ENCODE measurements around the gene UBB.
A peak's percentile ranks its signal among the peaks of the same experiment; 100 is the strongest.

Gene UBB

DNA sequence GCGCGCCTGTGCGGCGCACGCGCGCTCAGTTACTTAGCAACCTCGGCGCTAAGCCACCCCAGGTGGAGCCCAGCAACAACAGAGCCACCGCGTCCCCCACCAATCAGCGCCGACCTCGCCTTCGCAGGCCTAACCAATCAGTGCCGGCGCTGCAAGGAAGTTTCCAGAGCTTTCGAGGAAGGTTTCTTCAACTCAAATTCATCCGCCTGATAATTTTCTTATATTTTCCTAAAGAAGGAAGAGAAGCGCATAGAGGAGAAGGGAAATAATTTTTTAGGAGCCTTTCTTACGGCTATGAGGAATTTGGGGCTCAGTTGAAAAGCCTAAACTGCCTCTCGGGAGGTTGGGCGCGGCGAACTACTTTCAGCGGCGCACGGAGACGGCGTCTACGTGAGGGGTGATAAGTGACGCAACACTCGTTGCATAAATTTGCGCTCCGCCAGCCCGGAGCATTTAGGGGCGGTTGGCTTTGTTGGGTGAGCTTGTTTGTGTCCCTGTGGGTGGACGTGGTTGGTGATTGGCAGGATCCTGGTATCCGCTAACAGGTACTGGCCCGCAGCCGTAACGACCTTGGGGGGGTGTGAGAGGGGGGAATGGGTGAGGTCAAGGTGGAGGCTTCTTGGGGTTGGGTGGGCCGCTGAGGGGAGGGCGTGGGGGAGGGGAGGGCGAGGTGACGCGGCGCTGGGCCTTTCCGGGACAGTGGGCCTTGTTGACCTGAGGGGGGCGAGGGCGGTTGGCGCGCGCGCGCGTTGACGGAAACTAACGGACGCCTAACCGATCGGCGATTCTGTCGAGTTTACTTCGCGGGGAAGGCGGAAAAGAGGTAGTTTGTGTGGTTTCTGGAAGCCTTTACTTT, at the start of gene UBB:
TSS of gene UBB (plus strand) at position 452 of the 856 bp plus-strand sequence. CDS start 817 bp downstream, outside the sequence.
- DNase-seq, result peak; percentile 97

DNA sequence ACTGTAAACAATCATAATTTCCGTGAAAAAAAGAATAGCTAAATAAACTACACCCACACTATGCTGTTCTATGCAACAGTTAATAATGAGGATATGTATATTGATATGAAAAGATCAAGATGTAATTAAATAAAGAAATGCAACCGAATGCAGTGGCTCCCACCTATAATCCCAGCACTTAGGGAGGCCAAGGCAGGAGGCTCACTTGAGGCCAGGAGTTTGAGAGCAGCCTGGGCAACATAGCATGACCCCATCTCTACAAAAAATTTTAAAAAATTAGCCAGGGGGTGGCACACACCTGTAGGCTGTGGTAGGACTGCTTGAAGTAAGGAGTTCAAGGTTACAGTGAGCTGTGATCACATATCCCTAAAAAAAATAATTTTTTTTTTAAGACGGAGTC, 42.5 kb upstream of the UBB start:
- no peak for DNase-seq

DNA sequence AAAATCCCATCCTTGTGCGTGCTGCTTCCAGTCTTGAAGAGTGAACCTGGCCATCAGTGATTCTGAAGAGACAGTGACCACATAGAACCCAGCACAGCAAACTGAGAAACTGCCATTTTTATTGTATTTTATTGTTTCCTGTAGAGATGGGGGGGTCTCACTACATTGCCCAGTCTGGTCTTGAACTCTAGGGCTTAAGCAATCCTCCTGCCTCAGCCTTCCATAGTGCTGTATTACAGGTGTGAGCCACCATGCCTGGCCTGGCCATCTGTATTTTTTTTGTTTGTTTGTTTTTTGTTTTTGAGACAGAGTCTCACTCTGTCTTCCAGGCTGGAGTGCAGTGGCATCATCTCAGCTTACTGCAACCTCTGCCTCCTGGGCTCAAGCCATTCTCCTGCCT, 41.5 kb upstream of the UBB start:
- DNase-seq, result no peak

GRCh38 chr17:16339959-16340358, 40.9 kb upstream of the UBB start:
- DNase-seq, result no peak

- no peak for DNase-seq
Observed at GRCh38 chr17:16342979-16343378, 37.9 kb upstream of the UBB start.

- DNase-seq, result no peak
Observed at GRCh38 chr17:16343569-16343968, 37.3 kb upstream of the UBB start.

DNA sequence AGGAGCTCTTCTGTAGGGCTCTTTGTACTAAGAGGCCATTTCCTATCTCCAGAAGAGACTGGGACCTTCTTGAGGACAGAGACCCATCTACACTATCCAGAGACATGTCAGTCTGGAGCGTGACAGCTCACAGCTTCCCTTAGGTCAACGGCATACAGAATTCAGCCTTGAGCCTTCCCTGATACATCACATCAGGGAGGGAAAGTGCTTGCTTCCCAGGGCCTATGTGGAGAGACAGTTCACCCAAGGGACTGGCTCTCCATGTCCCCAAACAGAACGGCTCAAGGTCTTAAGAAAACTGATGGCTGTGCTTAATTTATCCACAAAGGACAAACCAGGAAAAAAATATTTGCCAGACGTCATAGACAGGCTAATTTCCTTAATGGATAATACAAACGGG, 35.3 kb upstream of the UBB start:
- no peak for DNase-seq

DNA sequence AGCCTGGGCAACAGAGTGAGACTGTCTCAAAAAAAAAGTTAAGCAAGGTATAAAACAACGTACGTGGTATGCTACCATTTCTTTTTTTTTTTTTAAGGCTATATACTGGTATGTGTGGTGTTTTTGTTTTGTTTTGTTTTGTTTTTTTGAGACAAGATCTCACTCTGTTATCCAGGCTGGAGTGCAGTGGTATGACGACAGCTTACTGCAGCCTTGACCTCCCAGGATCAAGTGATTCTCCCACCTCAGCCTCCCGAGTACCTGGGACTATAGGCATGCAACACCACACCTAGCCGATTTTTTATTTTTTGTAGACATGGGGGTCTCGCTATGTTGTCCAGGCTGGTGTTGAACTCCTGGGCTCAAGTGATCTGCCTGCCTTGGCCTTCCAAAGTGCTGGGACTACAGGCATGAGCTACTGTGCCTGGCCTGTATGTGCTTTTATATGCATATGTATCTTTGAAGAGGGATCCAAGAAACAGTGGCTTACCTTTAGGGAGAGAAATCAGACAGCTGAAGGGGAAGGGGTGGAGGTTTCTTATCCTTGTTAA, 34.1 kb upstream of the UBB start:
- no peak for DNase-seq

DNA sequence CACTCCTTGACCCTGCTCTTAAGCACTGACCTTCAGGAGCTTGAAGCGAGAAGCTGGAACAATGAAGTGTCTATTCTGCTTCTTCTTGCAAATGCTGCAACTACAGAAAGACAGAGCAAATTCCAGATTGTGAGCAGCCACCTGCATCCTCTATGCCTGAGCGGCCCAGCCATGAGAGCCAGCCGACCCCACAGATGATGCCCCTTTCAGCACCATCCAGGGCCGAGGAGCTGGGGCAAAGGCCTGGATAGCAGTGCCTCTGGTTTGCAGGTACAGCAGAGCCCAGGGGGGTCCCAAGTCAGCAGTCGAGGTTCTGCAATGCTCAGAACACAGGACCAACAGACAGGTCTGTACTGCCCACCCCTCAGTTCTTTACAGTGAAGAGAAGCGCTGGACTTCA, 32.3 kb upstream of the UBB start:
- DNase-seq, result no peak

- no peak for DNase-seq
Observed at GRCh38 chr17:16349431-16349830, 31.5 kb upstream of the UBB start.

GRCh38 chr17:16351831-16352230, 29.1 kb upstream of the UBB start:
- DNase-seq, result no peak

DNA sequence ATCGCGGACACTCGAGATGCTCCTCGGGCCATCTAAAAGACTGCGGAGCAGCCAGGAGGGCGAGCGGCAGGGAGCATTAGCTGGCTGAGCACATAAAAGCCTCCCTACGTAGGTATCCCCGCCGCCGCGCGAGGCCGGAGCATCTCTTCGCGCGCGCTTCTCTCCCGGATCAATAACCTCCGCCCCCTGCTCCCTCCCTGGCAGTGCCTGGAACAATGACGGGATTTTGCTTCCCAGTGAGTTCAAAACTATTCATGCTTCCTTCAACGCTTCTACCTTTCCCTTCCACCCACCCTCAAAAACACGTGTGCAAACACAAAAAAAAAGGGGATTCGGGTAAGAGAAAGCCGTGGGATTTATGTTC, 28.6 kb upstream of the UBB start:
- DNase-seq, result peak; percentile 59

- DNase-seq, result peak; percentile 35
Observed at GRCh38 chr17:16352667-16353316, 28.1 kb upstream of the UBB start.

- DNase-seq, result peak; percentile 76
Observed at GRCh38 chr17:16353317-16354174, 27.3 kb upstream of the UBB start, which contains the start of gene CENPV. TSS of gene CENPV (minus strand) at chr17:16353469. CDS start at chr17:16353436, 33 bp downstream.

- no peak for DNase-seq
Observed at GRCh38 chr17:16354585-16354984, 26.3 kb upstream of the UBB start.

DNA sequence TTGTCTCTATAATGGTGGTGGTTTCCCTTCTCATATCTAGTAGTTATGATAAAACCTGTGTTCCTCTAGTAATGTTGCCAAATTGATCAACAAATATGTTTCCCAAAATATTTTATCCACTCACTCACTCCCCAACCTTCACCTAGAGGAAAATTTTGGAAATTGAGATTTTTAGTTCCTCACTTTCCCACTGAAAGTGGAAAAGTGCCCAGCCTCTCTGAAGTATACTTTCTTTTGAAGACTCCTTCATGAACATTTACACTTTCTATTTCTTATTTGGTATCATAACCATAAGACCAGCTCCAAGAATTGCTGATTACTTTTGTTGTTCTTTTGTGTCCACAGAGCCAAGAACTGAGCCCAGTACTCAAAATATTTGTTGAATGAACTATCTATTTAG, 22.5 kb upstream of the UBB start:
- no peak for DNase-seq

DNA sequence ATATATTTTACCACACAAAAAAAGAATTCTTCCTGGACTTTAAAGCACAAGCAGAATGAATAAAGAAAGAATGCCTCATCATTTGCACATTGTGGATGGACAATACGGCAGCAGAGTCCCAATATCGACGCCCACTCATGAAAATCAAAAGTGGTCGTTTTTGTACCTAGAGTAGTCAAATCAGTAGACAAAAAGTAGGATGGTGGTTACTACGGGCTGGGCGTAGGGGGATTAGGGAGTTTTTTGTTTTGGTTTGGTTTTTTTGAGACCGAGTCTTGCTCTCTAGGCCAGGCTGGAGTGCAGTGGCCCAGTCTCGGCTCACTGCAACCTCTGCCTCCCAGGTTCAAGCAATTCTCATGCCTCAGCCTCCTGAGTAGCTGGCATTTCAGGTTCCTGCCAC, 19.0 kb upstream of the UBB start:
- DNase-seq, result no peak

DNA sequence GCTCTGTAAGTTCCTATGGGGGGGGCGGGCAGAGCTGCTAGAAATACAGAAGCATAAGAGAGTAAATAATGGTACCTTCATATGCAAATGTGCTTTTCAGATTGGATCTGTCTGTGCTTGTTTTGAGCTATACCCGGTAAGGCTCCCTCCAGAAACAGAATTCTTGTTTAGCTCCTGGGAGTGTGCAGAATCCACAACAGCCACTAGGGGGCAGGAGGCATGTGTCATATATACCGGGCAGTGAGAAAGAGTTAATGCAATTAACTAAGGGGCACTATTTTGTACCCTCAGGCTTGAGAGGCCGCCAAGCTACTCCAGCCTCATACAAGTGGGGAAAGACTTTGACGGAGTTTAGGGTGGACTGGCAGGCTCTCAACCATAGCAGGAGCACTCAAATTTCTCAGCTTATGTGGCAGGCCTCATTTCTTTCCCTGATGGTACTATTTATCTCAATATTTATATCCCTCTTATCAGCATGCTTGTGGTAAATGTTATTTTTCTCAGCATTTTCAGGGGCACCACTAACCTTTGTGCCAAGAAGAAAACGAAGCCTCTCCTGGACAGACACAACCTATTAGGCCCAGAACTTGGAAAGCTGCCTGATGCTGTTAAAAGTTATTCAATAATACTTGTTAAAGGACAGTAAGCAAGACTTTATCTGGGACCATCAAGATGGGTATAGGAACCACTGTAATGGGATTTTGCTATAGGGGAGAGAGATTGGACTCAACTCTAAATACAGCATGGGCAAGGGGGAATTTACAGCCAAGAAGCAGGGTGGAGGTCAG, 16.9 kb upstream of the UBB start:
- DNase-seq, result peak; percentile 86

GRCh38 chr17:16364625-16365024, 16.3 kb upstream of the UBB start:
- no peak for DNase-seq

GRCh38 chr17:16371742-16372141, 9.1 kb upstream of the UBB start:
- DNase-seq, result no peak

GRCh38 chr17:16374146-16374938, 6.5 kb upstream of the UBB start:
- no peak for DNase-seq
